DLD1 (cell line): ENCODE data around the gene B4GALT3.

Source experiments
- in situ Hi-C: cut with HindIII; loops from 2 replicates; pipeline ENCODE4 v1.10.0; 2017; ENCODE audit warnings: low sequenced_read_pairs

Gene B4GALT3

GRCh38 chr1:161190962-161191521, 13.7 kb upstream of the B4GALT3 start:
- in situ Hi-C loops, result no loop called here

GRCh38 chr1:161189036-161189435, 11.7 kb upstream of the B4GALT3 start:
- in situ Hi-C loops, result no loop called here

- in situ Hi-C loops, result no loop called here
Observed at GRCh38 chr1:161188381-161188780, 11.1 kb upstream of the B4GALT3 start.

- in situ Hi-C loops, result no loop called here
Observed at GRCh38 chr1:161187311-161187710, 10.0 kb upstream of the B4GALT3 start.

- in situ Hi-C loops, result no loop called here
Observed at GRCh38 chr1:161185732-161186311, 8.5 kb upstream of the B4GALT3 start.

- in situ Hi-C loops, result no loop called here
Observed at GRCh38 chr1:161185282-161185682, 8.0 kb upstream of the B4GALT3 start.

- in situ Hi-C loops, result no loop called here
Observed at GRCh38 chr1:161182214-161182613, 4.9 kb upstream of the B4GALT3 start.

- in situ Hi-C loops, result no loop called here
Observed at GRCh38 chr1:161180639-161181038, 3.3 kb upstream of the B4GALT3 start.

GRCh38 chr1:161179698-161180097, 2.4 kb upstream of the B4GALT3 start:
- in situ Hi-C loops, result no loop called here

GRCh38 chr1:161177936-161178244, 583 bp upstream of the B4GALT3 start:
- in situ Hi-C loops, result no loop called here

- in situ Hi-C loops, result no loop called here
Observed at GRCh38 chr1:161176468-161177111, 717 bp downstream of the B4GALT3 start.

- in situ Hi-C loops, result no loop called here
Observed at GRCh38 chr1:161175771-161176453, 1.4 kb downstream of the B4GALT3 start.

- in situ Hi-C loops, result no loop called here
Observed at GRCh38 chr1:161174911-161175310, 2.4 kb downstream of the B4GALT3 start.

- in situ Hi-C loops, result no loop called here
Observed at GRCh38 chr1:161173711-161174110, 3.6 kb downstream of the B4GALT3 start.

GRCh38 chr1:161172776-161173376, 4.4 kb downstream of the B4GALT3 start:
- in situ Hi-C loops, result no loop called here

- in situ Hi-C loops, result no loop called here
Observed at GRCh38 chr1:161172349-161172748, 5.0 kb downstream of the B4GALT3 start.

- in situ Hi-C loops, result no loop called here
Observed at GRCh38 chr1:161171696-161172095, 5.6 kb downstream of the B4GALT3 start.

GRCh38 chr1:161171191-161171590, 6.1 kb downstream of the B4GALT3 start:
- in situ Hi-C loops, result no loop called here

GRCh38 chr1:161168906-161169305, 8.4 kb downstream of the B4GALT3 start:
- in situ Hi-C loops, result no loop called here

GRCh38 chr1:161166669-161167548, 10.4 kb downstream of the B4GALT3 start:
- in situ Hi-C loops, result no loop called here
